ACHN (cell line): ENCODE measurements around the gene TOX2.

Source experiments
- DNase-seq: peaks from one replicate; pipeline ENCODE4 v3.0.0-alpha.2; 2015
- in situ Hi-C: cut with HindIII; loops from 2 replicates; pipeline ENCODE4 v1.10.0; 2017; ENCODE audit warnings: low sequenced_read_pairs, low pct_ligation_motif_present, low pct_unique_long_range_greater_than_20kb

TOX2 gene

GRCh38 chr20:43914311-43915210 is at the start of gene TOX2:
Gene TOX2 (plus strand): TSS chr20:43914852. CDS start chr20:43914892, 40 bp downstream.
- DNase-seq = peak; percentile 7
- in situ Hi-C loops = no loop called here

- no peak for DNase-seq
- in situ Hi-C loops = no loop called here
Observed at GRCh38 chr20:43868091-43868490, 46.6 kb upstream of the TOX2 start.

- DNase-seq = no peak
- in situ Hi-C loops = no loop called here
Observed at GRCh38 chr20:43870484-43870883, 44.2 kb upstream of the TOX2 start.

GRCh38 chr20:43878776-43879175 is 35.9 kb upstream of the TOX2 start:
- no peak for DNase-seq
- in situ Hi-C loops = no loop called here

- DNase-seq = no peak
- in situ Hi-C loops = no loop called here
Observed at GRCh38 chr20:43893930-43894329, 20.7 kb upstream of the TOX2 start.

GRCh38 chr20:43894491-43894890 is 20.2 kb upstream of the TOX2 start:
- no peak for DNase-seq
- in situ Hi-C loops = no loop called here

- DNase-seq = no peak
- in situ Hi-C loops = no loop called here
Observed at GRCh38 chr20:43895235-43895634, 19.4 kb upstream of the TOX2 start.

- in situ Hi-C loops = no loop called here
- DNase-seq = no peak
Observed at GRCh38 chr20:43899274-43900120, 15.2 kb upstream of the TOX2 start.

GRCh38 chr20:43900121-43900466 is 14.6 kb upstream of the TOX2 start:
- DNase-seq = no peak
- in situ Hi-C loops = no loop called here

GRCh38 chr20:43900496-43900895 is 14.2 kb upstream of the TOX2 start:
- in situ Hi-C loops = no loop called here

GRCh38 chr20:43901296-43901695 is 13.4 kb upstream of the TOX2 start:
- in situ Hi-C loops = no loop called here

More at GRCh38 chr20:43900496-43900895, 14.2 kb upstream of the TOX2 start:
- no peak for DNase-seq

GRCh38 chr20:43903953-43904826 is 10.5 kb upstream of the TOX2 start:
- in situ Hi-C loops = no loop called here
- no peak for DNase-seq

More at GRCh38 chr20:43901296-43901695, 13.4 kb upstream of the TOX2 start:
- DNase-seq = no peak

- DNase-seq = no peak
- in situ Hi-C loops = no loop called here
Observed at GRCh38 chr20:43904827-43905177, 9.8 kb upstream of the TOX2 start.

- DNase-seq = no peak
- in situ Hi-C loops = no loop called here
Observed at GRCh38 chr20:43906505-43907034, 8.1 kb upstream of the TOX2 start.

GRCh38 chr20:43909211-43909610 is 5.4 kb upstream of the TOX2 start:
- DNase-seq = no peak
- in situ Hi-C loops = no loop called here

- DNase-seq = no peak
- in situ Hi-C loops = no loop called here
Observed at GRCh38 chr20:43909720-43910119, 4.9 kb upstream of the TOX2 start.

GRCh38 chr20:43910564-43910963 is 4.1 kb upstream of the TOX2 start:
- in situ Hi-C loops = no loop called here
- DNase-seq = no peak

GRCh38 chr20:43911066-43911465 is 3.6 kb upstream of the TOX2 start:
- no peak for DNase-seq
- in situ Hi-C loops = no loop called here
